GM12878 (cell line): ENCODE data around the gene ANKRD60. TPM values are rescaled to one million over a fixed set of nuclear protein-coding genes. Genes with fewer than 3 reads are reported as not detected.

Source experiments
- ATAC-seq: fragments of 200-7000 bp; cut with Tn5 transposase; 3 replicates; pipeline ENCODE4 v1.9.1; 2020; ENCODE audit warnings: mild to moderate bottlenecking, moderate library complexity
- BruUV-seq: library from RNA; stranded (reverse); fragments of 400-500 nt; replicated peaks from 2 replicates; lab custom pipeline; 2021; lab: Mats Ljungman, UMichigan
- CTCF ChIA-PET: fragments of 300-600 bp; sonication (Branson Sonifier 250); formaldehyde crosslinking; extraction: SDS; loops from one replicate; lab custom pipeline; 2021; ENCODE audit warnings: inconsistent platforms; lab: Yijun Ruan, JAX
- POLR2A ChIA-PET: fragments of 350-600 bp; formaldehyde crosslinking; extraction: SDS; loops from one replicate; lab custom pipeline; 2021; ENCODE audit warnings: inconsistent platforms; lab: Charles Lee
- RAD21 ChIA-PET: fragments of 300-600 bp; sonication (Branson Sonifier 250); formaldehyde crosslinking; loops from one replicate; lab custom pipeline; 2023; ENCODE audit warnings: antibody characterized with exemption; ENCODE audit not compliant: unreplicated experiment; lab: Charles Lee
- SMC1A ChIA-PET: fragments of 300-600 bp; sonication (Branson Sonifier 250); formaldehyde crosslinking; loops from one replicate; lab custom pipeline; 2023; ENCODE audit not compliant: unreplicated experiment, uncharacterized antibody; lab: Charles Lee
- DNase-seq: peaks from one replicate; pipeline ENCODE4 v3.0.0-alpha.2; 2011; ENCODE audit warnings: low read depth, low spot score
- FAIRE-seq: peaks from 3 replicates; lab custom pipeline; 2011; peaks lifted over from hg19 to GRCh38; lab: Jason Lieb, UNC
- H2AFZ ChIP-seq: 2 replicates; pipeline ENCODE4 v1.6.0; 2011; ENCODE audit warnings: low read depth, low read length, control low read depth; ENCODE audit not compliant: control insufficient read depth
- H3K27ac ChIP-seq: 2 replicates; pipeline ENCODE4 v1.5.1; 2011; ENCODE audit warnings: control low read depth; ENCODE audit not compliant: control insufficient read depth, insufficient read depth
- H3K27me3 ChIP-seq, 2 experiments: replicated peaks in 1 of 2; 2 replicates each; pipeline versions ENCODE4 v1.6.0 to v1.6.1; 2011; ENCODE audit warnings: low read length in 1 of 2; ENCODE audit not compliant: control insufficient read depth in 2 of 2, insufficient read depth in 2 of 2
- H3K36me3 ChIP-seq, 2 experiments: 2 replicates each; pipeline ENCODE4 v1.5.1; 2011; ENCODE audit warnings: low read length in 1 of 2; ENCODE audit not compliant: control insufficient read depth in 2 of 2, insufficient read depth in 2 of 2
- H3K4me1 ChIP-seq: 2 replicates; pipeline ENCODE4 v1.6.1; 2011; ENCODE audit warnings: mild to moderate bottlenecking, low read length, moderate library complexity, mixed read lengths; ENCODE audit not compliant: control insufficient read depth, insufficient read depth
- H3K4me2 ChIP-seq: 2 replicates; pipeline ENCODE4 v1.6.0; 2011; ENCODE audit warnings: control low read depth; ENCODE audit not compliant: control insufficient read depth, insufficient read depth
- H3K4me3 ChIP-seq: fragments of 200-600 bp; sonication (generic); 2 replicates; pipeline ENCODE4 v1.5.1; 2016
- H3K79me2 ChIP-seq: 2 replicates; pipeline ENCODE4 v1.6.0; 2011; ENCODE audit warnings: low read length; ENCODE audit not compliant: control insufficient read depth, insufficient read depth
- H3K9ac ChIP-seq: 2 replicates; pipeline ENCODE4 v1.8.0; 2011; ENCODE audit warnings: low read length, control low read depth, mixed read lengths; ENCODE audit not compliant: control insufficient read depth, insufficient read depth
- H3K9me3 ChIP-seq: replicated peaks from 3 replicates; pipeline ENCODE4 v1.5.1; 2011; ENCODE audit warnings: mild to moderate bottlenecking, low read length; ENCODE audit not compliant: control insufficient read depth, insufficient read depth
- H4K20me1 ChIP-seq: 2 replicates; pipeline ENCODE4 v1.6.0; 2011; ENCODE audit not compliant: control insufficient read depth, insufficient read depth
- HSF1 ChIP-seq: fragments of 150-350 bp; IDR thresholded peaks from 2 replicates; pipeline ENCODE4 v1.6.1; 2014; ENCODE audit warnings: mild to moderate bottlenecking, low read depth, low read length
- LARP7 ChIP-seq: fragments of 450-650 bp; IDR thresholded peaks from 2 replicates; pipeline ENCODE4 v1.6.1; 2017; ENCODE audit warnings: mild to moderate bottlenecking
- MTA3 ChIP-seq: IDR thresholded peaks from 2 replicates; pipeline ENCODE4 v1.6.1; 2012; ENCODE audit warnings: low read length, inconsistent platforms, borderline replicate concordance
- MXI1 ChIP-seq: fragments of 150-350 bp; IDR thresholded peaks from 2 replicates; pipeline ENCODE4 v1.6.1; 2011; ENCODE audit warnings: low read depth, mild to moderate bottlenecking, inconsistent platforms, low read length, improper control_type of control experiment
- POU2F2 ChIP-seq: IDR thresholded peaks from 3 replicates; pipeline ENCODE4 v1.6.1; 2011; ENCODE audit warnings: low read depth, mild to moderate bottlenecking, low read length, borderline replicate concordance
- SIX5 ChIP-seq: IDR thresholded peaks from 2 replicates; pipeline ENCODE4 v1.6.1; 2011; ENCODE audit warnings: mild to moderate bottlenecking, low read depth, low read length, moderate library complexity; ENCODE audit not compliant: severe bottlenecking
- SMAD1 ChIP-seq: fragments of 450-650 bp; IDR thresholded peaks from 2 replicates; pipeline ENCODE4 v1.6.1; 2018; ENCODE audit warnings: mild to moderate bottlenecking, low read depth; ENCODE audit not compliant: partially characterized antibody
- STAT3 ChIP-seq: IDR thresholded peaks from 2 replicates; pipeline ENCODE4 v1.6.1; 2011; ENCODE audit warnings: low read depth, low read length, improper control_type of control experiment
- ZBTB40 ChIP-seq: fragments of 450-650 bp; IDR thresholded peaks from 2 replicates; pipeline ENCODE4 v1.6.1; 2016; ENCODE audit warnings: mild to moderate bottlenecking, moderate library complexity, borderline replicate concordance
- ZSCAN29 ChIP-seq: fragments of 450-650 bp; IDR thresholded peaks from 2 replicates; pipeline ENCODE4 v1.6.1; 2017; ENCODE audit warnings: mild to moderate bottlenecking, moderate library complexity
- WGBS: methylation state at CpG from one replicate; pipeline ENCODE4 v1.1.6; 2016; ENCODE audit warnings: low lambda C conversion rate; ENCODE audit not compliant: insufficient replicate concordance, insufficient coverage; ENCODE audit errors: missing lambda C conversion rate; 5-methylcytosine and 5-hydroxymethylcytosine counted together
- in situ Hi-C: fragments of 300-500 bp; cut with MboI; formaldehyde crosslinking; loops from 9 replicates; pipeline ENCODE4 v1.14.3; 2018; ENCODE audit warnings: mixed read lengths
- intact Hi-C: fragments of 100-400 bp; cut with micrococcal nuclease; formaldehyde crosslinking; loops from one replicate; pipeline ENCODE4 v1.14.2; 2022; ENCODE audit not compliant: unreplicated experiment
- polyA plus RNA-seq, 11 experiments: library from polyadenylated mRNA; depleted of rRNA in 4 of 11; unstranded in 6 of 11; stranded (reverse) in 5 of 11; fragments of >200 nt; fragmentation: Nextera tagmentation in 4 of 11; fragmentation: Illumina TruSeq in 1 of 11; extraction: Ambion mirVana in 4 of 11; extraction: Trizol in 1 of 11; gene quantifications; 1 replicate in 1 of 11; 2 replicates in 10 of 11; pipeline versions ENCODE4 v1.2.1 to v1.2.3, GENCODE V29; 2011 to 2016; ENCODE audit warnings: inconsistent platforms in 2 of 11, missing spikeins in 2 of 11, low read depth in 1 of 11
- total RNA-seq, 4 experiments: library from RNA; depleted of rRNA in 3 of 4; stranded (reverse); fragments of >200 nt in 3 of 4; fragmentation: Illumina TruSeq in 1 of 4; extraction: Trizol in 1 of 4; gene quantifications; 2 replicates each; pipeline versions ENCODE4 v1.2.1 to v1.2.3, GENCODE V29; 2013 to 2021
- TF ChIP-seq, protein P1 (sequence below): IDR thresholded peaks from 2 replicates; pipeline ENCODE4 v1.6.1; 2011; ENCODE audit warnings: low read depth, mild to moderate bottlenecking, low read length, moderate library complexity, borderline replicate concordance; ENCODE audit errors: extremely low read depth

Gene ANKRD60
- total and polyA plus RNA-seq, 10 of the 15 experiments (the other 5 are each of a cell fraction or from before 2014, with no cell fraction given) = not detected

- ATAC-seq = no peak
- Histone ChIP-seq H3K4me2 (no peak overlapping the region), H3K79me2 (no peaks in the 10 kb centered on the region), H2AFZ (no peak overlapping the region), H3K9ac (no peak overlapping the region), H3K36me3 (no peaks in the 10 kb centered on the region), H3K9me3 (no peaks in the 10 kb centered on the region; the same call in 1 of the 3 replicates), H3K27me3 (peaks cover 2 to 8% of the 10 kb centered on the region in 2 experiments; a peak in 3 of 4 replicates), H3K4me1 (no peaks in the 10 kb centered on the region), H3K27ac (no peak overlapping the region), H4K20me1 (no peaks in the 10 kb centered on the region), H3K4me3 (no peak overlapping the region)
- 29% methylated on average over 4 of the region's 4 CpGs for WGBS
- POLR2A ChIA-PET = no interaction called here
- RAD21 ChIA-PET = no interaction called here
- BruUV-seq = no TSS peak
- SMC1A ChIA-PET = interaction anchor here (0.6 kb wide), 1 partner anchor 15 kb away, joined by 3 read pairs; no protein-coding TSS in a partner anchor
- in situ Hi-C loops = no loop called here
- CTCF ChIA-PET = interaction anchor here (1.9 kb wide), 1 partner anchor 8 kb away, joined by 6 read pairs; no protein-coding TSS in a partner anchor
- no peak for FAIRE-seq
- DNase-seq = no peak
- intact Hi-C loops = no loop called here
- TF ChIP-seq HSF1 = no peak
- TF ChIP-seq STAT3 = no peak
- TF ChIP-seq ZSCAN29 = no peak
- TF ChIP-seq MTA3 = no peak
- TF ChIP-seq POU2F2 = no peak
- no peak for TF ChIP-seq SIX5
- TF ChIP-seq LARP7 = no peak
- no peak for TF ChIP-seq ZBTB40
- TF ChIP-seq MXI1 = no peak
- TF ChIP-seq, protein P1, sequence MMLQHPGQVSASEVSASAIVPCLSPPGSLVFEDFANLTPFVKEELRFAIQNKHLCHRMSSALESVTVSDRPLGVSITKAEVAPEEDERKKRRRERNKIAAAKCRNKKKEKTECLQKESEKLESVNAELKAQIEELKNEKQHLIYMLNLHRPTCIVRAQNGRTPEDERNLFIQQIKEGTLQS = no peak
- TF ChIP-seq SMAD1 = no peak
Observed at GRCh38 chr20:58219342-58219700, 9.1 kb downstream of the ANKRD60 start.
